ENCODE data around the gene DTD1.

The DTD1 gene

DNA sequence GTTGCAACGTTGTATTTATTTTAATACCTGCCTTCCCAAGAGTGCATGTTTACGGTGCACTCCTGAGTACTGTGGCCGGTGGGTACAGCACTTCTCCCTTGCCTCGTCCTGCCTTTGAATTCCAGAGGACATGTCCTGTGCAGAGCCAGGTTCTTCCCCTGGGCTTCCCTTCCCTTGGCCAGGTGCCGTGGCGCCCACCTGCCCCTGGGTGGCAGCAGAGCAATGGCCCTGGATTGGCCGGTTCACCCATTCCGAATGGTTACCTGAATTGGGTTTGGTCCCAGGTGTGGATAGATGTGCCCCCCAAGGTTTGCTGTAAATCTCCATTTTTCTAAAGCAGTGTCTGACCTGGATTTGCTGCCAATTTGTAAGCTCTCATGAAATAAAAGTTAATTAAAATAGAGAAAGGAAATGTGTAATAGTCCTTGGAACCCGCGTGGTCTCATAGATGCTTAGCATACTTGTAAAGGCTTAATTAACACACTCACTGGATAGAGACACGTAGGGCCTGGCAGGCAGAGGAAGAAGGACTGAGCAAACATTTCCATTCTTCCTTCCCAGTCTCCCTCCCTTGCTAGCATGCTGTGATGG, 40.6 kb downstream of the DTD1 start:
- H3K4me3 ChIP-seq (ENCODE audit: low read depth, low read length), result no peak overlapping the region
- TF ChIP-seq, protein P1, sequence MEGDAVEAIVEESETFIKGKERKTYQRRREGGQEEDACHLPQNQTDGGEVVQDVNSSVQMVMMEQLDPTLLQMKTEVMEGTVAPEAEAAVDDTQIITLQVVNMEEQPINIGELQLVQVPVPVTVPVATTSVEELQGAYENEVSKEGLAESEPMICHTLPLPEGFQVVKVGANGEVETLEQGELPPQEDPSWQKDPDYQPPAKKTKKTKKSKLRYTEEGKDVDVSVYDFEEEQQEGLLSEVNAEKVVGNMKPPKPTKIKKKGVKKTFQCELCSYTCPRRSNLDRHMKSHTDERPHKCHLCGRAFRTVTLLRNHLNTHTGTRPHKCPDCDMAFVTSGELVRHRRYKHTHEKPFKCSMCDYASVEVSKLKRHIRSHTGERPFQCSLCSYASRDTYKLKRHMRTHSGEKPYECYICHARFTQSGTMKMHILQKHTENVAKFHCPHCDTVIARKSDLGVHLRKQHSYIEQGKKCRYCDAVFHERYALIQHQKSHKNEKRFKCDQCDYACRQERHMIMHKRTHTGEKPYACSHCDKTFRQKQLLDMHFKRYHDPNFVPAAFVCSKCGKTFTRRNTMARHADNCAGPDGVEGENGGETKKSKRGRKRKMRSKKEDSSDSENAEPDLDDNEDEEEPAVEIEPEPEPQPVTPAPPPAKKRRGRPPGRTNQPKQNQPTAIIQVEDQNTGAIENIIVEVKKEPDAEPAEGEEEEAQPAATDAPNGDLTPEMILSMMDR (IDR thresholded peaks at IDR 0.05; ENCODE audit: low read depth, low read length), result peak; percentile 47

DNA sequence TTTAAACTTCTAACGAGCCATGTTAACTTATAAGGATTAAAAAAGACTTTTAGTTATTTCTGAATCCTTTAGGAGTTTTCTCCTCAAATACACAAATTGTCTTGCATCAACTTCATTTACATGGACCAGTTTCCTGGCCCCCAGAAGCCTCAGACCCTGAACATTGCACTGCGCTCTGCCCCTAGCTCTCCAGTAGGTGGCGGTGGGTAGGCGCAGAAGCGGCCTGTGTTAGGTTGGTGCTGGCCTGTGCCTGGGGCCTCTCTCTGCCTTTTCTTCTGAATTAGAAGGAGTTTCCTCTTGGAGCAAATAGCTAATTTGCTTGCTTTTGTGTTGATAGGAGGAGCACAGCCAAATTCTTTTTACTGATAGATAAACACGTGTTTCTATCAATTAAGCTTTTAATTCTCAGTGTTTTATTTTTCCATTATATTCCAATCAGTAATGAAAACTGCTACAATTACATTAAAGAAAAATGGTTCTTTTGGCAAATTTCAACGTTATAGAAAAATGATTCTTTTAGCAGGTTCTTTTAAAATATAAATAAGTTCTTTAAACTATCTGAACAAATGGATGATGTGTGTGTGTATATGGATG, 44.4 kb downstream of the DTD1 start:
- TF ChIP-seq, protein P1 (IDR thresholded peaks at IDR 0.05; ENCODE audit: low read depth, low read length), result peak; percentile 94
- H3K4me3 ChIP-seq (ENCODE audit: low read depth, low read length), result no peak overlapping the region

DNA sequence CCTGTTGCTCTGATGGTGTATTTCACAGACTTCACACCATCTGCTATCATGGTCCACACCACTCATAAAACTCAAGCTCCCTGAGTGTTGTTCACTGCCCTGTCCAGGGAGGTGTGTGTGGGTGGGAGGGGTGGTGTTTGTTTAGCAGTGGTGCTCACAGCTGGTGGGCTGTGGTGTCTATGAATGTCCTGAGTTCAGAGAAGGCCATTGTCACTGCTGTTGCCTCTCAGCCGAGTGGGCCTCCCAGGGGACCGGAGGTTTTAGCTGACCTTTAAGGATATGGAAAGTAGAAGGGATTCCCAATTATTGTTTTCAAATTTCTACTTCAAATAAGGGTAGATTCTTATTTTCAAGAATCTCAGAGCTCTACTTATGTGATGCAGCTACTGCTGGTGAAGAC, 45.6 kb downstream of the DTD1 start:
- no peak overlapping the region for H3K4me3 ChIP-seq (ENCODE audit: low read depth, low read length)
- TF ChIP-seq, protein P1 (IDR thresholded peaks at IDR 0.05; ENCODE audit: low read depth, low read length), result no peak

DNA sequence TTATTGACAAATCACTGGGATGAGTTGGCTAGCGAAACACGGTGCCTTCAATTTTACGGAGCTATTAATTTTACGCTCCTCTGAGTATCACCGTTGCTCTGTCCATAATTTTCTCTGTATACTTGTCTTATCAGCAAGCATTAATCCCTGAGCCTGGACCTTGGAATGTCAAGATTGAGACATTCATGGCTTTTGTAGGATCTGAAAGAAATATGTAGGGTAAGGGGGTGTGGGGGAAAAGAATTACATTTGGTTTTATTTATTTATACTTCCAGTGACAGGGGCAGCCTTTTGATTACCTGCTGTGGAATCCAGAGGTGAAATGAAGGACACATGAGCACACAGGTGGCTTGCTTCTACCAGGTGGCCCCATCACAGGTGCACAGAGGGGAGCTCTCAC, 46.6 kb downstream of the DTD1 start:
- TF ChIP-seq, protein P1 (IDR thresholded peaks at IDR 0.05; ENCODE audit: low read depth, low read length), result no peak
- no peak overlapping the region for H3K4me3 ChIP-seq (ENCODE audit: low read depth, low read length)

DNA sequence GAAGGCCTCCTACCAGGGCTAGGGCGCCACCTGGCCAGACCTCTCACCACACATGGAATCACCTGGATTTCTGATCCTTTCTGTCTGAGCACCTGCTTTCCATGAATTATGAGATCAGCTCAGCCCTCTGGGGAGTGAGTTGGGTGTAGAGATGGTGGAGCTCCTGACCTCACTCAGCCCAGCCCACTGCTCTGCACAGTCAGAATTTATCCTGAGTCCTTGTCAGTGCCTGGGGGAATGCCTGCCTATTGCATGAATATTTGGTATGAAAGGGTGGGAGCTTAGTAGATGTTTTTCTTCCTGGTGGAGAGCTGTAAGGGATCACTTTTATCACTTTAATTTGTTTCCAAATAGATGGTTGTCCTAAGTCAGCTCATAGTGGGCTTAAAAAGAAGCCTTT, 47.5 kb downstream of the DTD1 start:
- no peak overlapping the region for H3K4me3 ChIP-seq (ENCODE audit: low read depth, low read length)
- TF ChIP-seq, protein P1 (IDR thresholded peaks at IDR 0.05; ENCODE audit: low read depth, low read length), result no peak

DNA sequence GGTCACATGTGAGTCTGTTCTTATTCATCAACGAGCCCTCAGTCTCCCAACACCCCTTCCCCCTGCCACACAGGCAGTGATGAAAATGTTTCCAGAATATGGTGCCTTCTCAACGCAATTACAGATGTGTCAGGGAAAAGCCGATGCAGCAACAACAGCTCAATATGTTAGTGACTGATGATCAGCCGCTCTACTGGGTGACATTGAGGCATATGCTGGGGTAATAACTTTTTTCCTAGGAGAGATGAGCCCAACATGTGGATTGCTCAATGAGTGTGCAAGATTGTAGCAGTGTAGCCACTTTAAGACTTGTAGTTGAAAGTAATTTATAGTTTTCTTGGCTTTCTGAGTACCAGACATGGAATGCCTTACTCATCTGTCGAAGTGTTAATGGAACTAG, 49.4 kb downstream of the DTD1 start:
- TF ChIP-seq, protein P1 (IDR thresholded peaks at IDR 0.05; ENCODE audit: low read depth, low read length), result no peak
- H3K4me3 ChIP-seq (ENCODE audit: low read depth, low read length), result no peak overlapping the region

DNA sequence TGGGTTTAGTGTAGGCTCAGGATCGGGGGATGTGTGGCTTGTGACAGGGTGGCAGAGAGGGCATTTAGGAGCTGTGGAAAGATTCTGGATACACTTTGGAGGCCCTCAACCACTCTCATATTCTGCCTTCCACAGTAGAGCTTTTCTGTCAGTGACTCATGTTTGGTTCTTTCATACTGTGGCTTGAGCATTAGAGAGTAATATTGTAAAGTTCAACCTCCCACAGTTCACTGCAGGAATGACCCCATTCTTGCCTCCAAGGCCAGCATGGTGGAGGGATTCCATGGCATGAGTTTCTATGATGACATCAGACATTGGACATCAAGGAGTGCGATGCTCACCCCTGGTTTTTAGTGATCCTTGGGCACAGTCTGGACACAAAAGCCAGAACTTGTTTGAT, 50.9 kb downstream of the DTD1 start:
- TF ChIP-seq, protein P1 (IDR thresholded peaks at IDR 0.05; ENCODE audit: low read depth, low read length), result no peak
- no peak overlapping the region for H3K4me3 ChIP-seq (ENCODE audit: low read depth, low read length)

Data from WI38 (cell line).